T-helper 2 cell treated with Interferon-gamma antibody and Interleukin-4, amounts not matched to agents 100 ng/mL and 5 ng/mL, for 36 hours (primary cell): ENCODE measurements around the gene GSK3B. TPM values are rescaled to one million over a fixed set of nuclear protein-coding genes. Genes with fewer than 3 reads are reported as not detected.
"Not testable (repeated sequence)": the region's sequence is repeated elsewhere in the genome, so short reads cannot be mapped to it uniquely, and the experiment has no call there.

Experiments
- intact Hi-C: fragments of 100-400 bp; cut with micrococcal nuclease; formaldehyde crosslinking; loops from one replicate; pipeline ENCODE4 v1.15.1; 2023
- total RNA-seq: library from RNA; stranded (reverse); gene quantifications from 2 replicates; pipeline ENCODE4 v1.2.3, GENCODE V29; 2022

The GSK3B gene
- total RNA-seq, 1 donor from 2014 or later = 40.8 TPM

DNA sequence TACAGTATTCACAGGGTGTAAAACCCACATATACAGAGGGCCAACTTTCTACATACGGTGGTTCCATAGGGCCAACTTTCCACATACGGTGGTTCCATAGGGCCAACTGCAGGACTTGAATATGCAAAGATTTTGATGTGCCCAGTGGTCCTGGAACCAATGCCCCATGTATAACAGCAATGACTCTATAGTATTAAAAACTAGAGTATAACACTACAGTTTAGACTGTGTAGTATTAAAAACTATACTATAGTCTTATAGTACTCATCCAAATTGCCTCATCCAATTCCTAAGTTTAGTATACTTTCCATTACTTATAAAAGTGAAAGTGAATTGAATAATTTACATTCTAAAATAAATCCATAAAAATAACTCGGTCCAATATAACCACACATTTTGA lies 75.9 kb downstream of the GSK3B start:
- intact Hi-C loops = no loop called here

DNA sequence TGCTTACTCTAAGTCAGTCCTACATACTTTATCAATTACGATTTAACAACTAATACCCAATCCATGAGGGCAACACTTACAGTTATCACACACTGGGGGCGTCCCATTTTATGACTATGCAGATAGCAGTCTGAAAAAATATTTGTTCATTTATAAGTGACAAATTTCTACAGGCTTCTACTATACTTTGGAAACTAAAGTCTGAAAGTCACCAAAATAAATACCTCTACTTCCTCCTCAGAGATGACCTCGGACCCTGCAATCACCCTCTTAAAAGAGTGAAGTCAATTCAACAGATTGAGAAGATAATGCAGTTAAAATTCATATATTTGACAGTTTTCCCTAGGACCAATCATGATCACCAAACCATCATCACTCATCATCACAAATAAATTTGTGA lies 76.6 kb downstream of the GSK3B start:
- intact Hi-C loops = no loop called here

DNA sequence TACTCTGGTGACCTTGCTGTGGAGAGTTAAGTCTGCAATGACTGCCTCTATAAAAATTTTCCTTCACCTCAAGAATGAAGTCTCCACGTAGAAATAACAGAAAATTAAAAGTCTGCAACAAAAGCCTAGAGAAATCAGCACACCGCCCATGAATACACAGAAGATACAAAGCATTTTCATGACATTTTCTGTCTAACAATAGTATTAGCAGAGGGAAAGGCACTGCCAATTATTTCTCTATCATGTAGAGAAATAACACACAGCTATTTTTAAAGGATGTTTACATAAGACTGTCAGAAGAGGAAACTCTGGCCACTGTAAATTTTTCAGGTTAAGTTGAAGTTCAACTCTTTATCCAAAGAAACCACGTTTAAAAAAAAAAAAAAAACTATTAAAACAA lies 80.8 kb downstream of the GSK3B start:
- intact Hi-C loops = no loop called here

DNA sequence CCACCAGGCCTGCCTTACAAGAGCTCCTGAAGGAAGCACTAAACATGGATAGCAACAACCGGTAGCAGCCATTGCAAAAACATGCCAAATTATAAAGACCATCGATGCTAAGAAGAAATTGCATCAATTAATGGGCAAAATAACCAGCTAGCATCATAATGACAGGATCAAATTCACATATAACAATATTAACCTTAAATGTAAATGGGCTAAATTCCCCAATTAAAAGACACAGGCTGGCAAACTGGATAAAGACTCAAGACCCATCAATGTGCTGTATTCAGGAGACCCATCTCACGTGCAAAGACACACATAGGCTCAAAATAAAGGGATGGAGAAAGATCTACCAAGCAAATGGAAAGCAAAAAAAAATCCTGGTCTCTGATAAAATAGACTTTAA lies 88.5 kb downstream of the GSK3B start:
- intact Hi-C loops = not testable (repeated sequence)

DNA sequence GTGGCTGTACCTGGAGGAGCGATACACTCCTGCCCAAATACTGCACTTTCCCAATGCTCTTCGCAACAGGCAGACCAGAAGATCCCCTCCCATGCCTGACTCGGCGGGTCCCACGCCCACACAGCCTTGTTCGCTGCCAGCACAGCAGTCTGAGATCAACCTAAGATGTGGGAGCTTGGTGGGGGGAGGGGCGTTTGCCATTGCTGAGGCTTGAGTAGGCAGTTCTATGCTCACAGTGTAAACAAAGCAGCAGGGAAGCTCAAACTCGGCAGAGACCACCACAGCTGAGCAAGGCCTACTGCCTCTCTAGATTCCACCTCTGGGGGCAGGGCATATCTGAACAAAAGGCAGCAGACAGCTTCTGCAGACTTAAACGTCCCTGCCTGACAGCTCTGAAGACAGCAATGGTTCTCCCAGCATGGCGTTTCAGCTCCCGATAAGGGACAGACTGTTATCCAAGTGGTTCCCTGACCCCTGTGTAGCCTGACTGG lies 90.2 kb downstream of the GSK3B start:
- intact Hi-C loops = not testable (repeated sequence)

DNA sequence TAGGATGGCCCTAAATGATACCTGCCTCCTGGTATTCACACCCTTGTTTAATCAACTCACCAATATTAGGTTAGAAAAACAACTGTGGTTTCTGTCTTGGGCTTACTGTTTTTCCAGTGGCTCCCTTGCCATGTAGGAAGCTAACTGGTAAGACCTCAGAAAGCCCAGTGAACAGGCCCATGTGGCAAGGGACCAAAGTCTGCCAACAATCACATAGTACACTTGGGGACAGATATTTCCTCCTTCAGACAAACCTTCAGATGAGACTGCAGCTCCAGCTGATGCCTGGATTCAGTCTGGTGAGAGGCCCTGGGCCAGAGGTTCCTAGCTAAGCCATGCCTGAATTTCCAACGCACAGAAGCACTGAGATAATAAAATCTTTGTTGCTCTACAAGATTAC lies 96.1 kb downstream of the GSK3B start:
- intact Hi-C loops = no loop called here

DNA sequence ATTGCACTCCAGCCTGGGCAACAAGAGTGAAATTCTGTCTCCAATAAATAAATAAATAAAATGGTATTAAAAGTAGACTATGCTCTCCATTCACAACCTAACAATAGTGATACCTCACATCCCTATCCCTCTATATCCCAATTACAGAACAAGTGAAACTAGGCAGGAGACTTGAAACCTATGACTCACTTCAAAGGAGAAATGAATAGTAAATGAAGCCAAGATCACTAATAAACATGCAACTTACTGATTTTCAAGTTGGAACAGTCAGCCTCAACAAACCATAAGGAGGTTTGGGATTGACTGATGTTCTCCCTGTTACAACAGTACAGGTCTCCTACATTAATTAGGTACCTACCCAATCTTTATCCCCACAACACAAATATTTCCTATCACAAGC lies 103.4 kb downstream of the GSK3B start:
- intact Hi-C loops = no loop called here

DNA sequence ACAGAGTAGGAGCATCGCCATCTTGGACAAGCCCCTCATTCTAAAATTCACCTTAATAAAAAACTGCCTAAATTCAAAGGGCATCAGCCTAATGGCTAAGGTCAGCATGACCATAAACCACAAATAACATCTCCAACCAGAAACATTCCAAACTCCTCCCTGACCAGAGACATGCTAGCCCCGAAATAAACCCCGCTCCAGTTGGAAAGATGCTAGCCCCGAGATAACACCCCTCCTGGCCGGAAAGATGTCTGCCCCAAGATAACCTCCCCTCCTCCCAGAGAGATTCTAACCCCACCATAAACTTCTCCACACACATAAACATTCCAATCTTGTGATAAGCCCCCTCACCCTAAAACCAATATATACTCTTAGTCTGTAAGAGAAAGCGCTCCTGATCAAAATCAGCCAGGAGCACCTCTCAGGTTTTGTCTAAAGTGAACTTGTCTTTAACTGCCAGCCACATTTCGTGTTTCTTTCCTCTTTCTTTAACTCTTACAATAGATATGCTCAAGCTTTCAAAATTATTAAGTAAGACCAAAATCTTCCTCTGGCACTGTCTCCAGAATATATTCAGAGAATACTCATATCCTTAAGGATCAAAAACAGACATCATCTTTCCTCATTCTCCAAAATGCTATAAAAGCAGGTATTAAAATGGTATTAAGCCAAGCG lies 104.1 kb downstream of the GSK3B start:
- intact Hi-C loops = no loop called here

DNA sequence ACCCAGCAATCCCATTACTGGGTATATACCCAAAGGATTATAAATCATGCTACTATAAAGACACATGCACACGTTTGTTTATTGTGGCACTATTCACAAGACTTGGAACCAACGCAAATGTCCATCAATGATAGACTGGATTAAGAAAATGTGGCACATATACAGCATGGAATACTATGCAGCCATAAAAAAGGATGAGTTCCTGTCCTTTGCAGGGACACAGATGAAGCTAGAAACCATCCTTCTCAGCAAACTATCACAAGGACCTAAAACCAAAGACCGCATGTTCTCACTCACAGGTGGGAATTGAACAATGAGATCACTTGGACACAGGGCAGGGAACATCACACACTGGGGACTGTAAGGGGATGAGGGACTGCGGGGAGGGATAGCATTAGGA lies 107.4 kb downstream of the GSK3B start:
- intact Hi-C loops = not testable (repeated sequence)

DNA sequence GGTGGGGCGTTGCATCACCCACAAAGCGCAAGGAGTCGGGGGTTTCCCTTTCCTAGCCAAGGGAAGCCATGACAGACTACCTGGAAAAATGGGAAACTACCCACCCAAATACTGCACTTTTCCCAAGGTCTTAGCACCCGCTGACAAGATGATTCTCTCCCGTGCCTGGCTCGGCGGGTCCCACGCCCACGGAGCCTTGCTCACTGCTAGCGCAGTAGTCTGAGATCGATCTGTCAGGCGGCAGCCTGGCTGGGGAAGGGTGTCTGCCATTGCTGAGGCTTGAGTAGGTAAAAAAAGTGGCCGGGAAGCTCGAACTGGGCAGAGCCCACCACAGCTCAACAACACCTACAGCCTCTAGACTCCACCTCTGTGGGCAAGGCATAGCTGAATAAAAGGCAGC lies 112.9 kb downstream of the GSK3B start:
- intact Hi-C loops = no loop called here

DNA sequence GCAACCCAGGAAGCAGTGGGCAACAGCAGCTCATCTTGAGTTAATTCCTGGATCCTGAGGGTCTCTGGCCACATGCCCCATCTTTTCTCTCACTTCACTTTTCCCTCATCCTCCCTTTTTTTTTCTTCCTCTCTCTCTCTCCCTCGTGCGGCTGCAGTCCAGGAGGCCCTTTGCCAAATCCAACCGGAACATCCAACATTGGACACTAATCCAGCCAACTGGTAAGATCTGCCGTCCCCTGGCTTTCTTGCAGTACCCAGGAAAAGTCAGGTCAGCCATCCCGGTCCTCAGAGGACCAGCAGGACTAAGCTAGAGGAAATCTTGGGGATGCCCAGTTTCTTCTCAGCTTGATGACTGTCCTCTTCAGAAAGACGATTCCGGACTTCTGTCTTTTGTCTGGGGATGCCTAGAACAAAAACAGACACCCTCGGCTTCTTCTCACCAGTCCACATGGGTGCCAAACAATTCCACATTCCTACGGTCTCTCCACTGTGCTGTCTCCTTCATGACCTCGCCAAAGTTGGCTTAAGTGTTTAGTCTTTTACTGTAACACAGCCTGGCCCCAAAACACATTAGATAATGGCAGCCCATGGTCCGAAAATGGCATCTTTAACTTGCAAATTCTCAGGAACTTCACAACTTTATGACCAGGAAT lies 115.6 kb downstream of the GSK3B start:
- intact Hi-C loops = no loop called here

DNA sequence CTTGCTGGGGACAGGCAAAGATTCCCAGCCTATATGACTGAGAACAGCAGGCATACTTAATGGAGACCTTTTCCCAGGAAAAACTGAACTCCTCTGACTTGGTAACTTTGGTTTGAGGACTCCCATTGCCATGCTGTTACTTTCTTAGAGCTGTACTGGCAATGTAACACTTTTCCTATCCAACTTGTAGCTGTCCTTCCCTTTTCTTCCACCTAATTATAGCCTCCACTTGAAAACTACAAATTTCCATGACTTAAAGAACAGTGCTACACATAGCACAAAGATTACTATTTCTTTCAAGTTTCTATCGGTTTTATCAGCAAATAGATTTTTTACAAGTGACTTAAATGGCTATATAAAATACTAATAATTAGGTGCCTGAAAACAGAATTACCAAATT lies 116.9 kb downstream of the GSK3B start:
- intact Hi-C loops = no loop called here

DNA sequence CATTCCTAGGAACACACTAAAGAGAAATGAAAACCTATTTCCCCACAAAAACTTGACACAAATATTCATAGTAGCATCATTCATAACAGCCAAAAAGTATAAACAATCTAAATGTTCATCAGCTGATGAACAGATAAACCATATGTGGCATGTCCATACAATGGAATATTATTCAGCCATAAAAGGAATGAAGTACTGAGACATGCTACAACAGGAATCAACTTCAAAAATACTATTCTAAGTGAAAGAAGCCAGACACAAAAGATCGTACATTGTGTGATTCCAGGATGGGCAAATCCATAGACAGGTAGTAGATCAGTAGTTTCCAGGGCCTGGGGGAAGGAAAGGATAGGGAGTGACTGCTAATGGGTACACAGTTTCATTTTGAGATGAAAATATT lies 118.0 kb downstream of the GSK3B start:
- intact Hi-C loops = no loop called here

DNA sequence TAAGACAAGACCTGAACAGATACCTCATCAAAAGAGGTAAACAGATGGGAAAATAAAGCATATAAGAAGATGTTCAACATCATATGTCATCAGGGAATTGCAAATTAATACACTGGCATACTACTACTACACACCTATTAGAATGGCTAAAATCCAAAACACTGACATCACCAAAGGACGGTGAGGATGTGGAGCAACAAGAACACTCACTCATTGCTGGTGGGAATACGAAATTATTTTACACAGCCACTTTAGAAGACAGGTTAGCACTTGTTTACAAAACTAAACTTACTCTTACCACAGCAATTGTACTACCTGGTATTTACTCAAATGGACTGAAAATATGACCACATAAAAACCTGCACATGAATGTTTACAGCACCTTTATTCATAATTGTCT lies 119.6 kb downstream of the GSK3B start:
- intact Hi-C loops = no loop called here

DNA sequence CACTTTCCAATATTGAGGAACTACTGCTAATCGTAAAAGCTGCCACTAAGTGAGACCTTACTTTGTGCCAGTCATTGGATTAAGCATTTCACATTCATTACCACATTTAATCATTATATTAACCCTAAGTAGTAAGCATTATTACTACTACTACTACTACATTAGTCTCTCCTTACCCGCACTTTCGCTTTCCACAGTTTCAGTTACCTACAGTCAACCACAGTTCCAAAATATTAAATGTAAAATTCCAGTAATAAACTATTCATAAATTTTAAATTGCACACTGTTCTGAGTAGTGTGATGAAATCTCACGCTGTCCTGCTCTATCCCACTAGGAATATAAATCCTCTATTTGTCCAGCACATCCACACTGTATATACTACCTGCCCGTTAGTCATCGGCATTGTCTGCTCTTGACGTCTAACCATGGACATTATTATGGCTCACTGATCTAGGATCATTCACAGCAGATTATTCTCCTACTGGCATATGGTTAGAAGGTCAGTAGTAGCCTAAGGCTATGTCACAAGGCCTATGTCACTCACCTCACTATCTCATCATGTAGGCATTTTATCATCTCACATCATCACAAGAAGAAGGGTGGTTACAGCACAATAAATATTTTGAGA lies 121.1 kb downstream of the GSK3B start:
- intact Hi-C loops = no loop called here

DNA sequence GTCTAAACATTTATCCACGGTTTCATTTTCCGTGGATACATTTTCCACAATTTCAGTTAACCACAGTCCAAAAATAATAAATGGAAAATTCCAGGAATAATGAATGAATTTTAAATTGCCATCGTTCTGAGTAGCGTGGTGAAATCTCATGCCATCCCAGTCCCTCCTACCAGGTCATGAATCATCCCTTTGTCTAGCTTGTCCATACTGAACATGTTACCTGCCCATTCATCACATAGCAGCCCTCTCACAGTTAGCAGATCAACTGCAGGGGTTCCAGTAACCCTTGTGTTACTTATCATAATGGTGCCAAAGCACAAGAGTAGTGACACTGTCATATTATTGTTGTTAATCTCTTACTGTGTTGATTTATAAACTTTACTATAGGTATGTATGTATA lies 124.5 kb downstream of the GSK3B start:
- intact Hi-C loops = no loop called here

DNA sequence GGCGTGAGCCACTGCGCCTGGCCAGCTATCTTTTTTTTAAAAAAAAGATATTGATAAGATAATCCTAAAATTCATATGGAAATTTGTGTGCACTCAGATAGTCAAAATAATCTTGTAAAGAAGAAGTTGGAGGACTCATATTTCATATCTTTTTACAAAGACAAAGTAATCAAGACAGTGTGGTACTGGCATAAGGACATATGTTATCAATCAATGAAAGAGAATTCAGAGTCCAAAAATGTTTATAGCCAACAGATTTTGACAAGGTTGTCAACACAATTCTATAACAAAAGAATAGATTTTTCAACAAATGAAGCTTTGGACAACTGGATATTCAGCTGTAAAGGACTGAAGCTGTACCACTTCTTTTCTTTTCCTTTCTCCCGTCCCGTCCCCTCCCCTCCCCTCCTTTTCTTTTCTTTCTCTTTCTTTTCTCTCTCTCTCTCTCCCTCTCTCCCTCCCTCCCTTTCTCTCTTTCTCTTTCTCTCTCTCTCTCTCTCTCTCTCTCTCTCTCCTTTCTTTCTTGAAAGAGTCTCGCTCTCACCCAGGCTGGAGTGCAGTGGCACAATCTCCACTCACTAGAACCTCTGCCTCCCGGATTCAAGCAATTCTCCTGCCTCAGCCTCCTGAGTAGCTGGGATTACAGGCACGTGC lies 126.8 kb downstream of the GSK3B start:
- intact Hi-C loops = no loop called here

DNA sequence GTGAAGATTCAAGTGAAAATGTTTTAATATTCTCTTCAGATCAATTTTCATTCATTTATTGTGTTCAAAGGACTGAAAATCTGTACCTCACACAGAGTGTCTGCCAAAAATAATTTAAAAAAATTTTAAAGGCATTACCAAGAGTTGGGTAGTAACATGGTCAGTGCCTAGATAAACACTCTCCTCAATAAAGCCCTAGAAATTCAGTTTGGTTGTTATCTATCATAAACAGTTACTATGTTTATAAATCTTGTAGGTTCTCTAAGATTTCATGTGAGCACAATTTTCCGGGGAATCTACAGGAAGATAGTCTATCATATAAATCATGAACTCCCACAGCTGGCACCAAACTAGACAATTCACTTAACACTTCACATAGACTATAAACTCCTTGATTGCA lies 128.6 kb downstream of the GSK3B start:
- intact Hi-C loops = no loop called here

DNA sequence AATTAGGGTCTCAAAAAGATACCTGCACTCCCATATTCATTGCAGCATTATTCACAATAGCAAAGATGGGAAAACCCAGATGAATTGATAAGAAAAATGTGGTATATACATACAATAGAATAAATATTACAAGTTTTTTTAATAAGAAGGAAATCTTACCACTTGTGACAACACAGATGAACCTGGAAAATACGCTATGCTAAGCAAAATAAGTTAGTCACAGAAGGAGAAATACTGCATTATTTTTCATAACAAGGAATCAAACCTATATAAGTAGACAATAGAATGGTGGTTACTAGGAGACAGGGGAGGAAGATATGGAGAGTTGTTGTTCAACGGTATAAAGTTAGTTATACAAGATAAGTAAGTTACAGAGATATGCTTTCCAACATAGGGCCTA lies 130.0 kb downstream of the GSK3B start:
- intact Hi-C loops = no loop called here

DNA sequence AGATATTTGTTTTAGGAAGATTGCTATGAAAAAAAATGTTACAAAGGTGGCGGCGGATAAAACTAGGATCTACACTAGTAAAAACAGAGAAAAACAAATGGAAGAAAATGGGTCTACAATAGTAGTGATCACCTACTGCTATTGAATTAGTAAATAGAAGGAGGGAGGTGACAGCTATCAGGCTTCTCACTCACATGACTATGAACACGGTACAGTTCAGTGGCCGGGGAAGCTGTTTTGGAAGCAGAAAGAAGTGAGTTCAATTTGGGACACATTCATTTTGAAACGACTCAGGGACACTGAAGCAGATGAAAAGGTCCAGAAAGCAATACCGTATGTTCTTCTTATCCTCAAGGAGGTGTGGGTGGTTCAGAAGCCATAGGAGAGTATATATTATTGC lies 138.3 kb downstream of the GSK3B start:
- intact Hi-C loops = no loop called here

DNA sequence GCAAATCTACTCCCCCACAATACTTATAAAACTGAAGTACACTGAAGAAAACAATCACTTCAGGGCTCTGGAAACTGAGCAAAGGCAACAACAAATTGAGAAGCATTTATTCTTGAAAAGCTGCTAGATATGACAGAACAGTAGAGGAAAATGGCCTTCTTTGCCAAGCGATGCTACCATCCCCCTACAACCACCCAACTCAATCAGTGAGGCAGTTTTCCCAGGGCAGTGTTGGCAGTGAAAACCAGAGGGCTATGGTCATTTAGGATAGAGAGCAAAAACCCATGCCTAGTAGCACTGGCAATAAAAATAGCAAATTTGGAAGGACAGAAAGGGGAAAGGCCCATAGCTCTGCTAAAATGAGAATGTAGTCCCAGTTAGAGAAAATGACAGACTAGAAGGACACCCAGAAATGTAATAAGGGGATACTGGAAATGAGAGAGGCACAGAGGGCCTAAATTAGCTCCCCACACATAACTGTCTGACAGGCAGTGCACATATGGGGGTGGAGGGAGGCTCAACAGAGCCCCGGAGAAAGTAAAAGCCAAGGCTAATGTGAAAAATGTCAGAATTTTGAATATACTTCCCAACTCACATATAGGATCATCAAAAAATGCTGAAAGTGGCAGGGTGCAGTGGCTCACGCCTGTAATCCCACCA lies 143.5 kb downstream of the GSK3B start:
- intact Hi-C loops = no loop called here

DNA sequence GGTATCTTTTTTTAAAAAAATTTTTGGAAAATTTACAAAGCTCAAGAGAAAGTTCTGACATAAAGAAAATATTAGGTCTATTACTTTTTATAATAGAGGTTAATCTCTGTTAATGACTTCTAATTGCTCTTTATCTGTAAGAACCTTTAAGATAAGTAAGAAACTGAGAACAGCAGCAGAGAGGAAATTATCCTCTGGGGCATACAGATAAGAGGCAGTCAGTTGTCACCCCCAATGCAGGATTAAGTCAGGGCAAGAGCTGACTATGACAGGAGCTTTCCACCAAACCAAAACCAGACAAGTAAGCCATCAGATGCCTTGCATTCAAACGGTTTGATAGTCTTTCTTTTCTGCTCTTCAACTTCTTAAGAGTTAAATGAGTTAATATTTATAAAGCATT lies 149.0 kb downstream of the GSK3B start:
- intact Hi-C loops = no loop called here
